ENCODE results near the gene CD180.

DNA sequence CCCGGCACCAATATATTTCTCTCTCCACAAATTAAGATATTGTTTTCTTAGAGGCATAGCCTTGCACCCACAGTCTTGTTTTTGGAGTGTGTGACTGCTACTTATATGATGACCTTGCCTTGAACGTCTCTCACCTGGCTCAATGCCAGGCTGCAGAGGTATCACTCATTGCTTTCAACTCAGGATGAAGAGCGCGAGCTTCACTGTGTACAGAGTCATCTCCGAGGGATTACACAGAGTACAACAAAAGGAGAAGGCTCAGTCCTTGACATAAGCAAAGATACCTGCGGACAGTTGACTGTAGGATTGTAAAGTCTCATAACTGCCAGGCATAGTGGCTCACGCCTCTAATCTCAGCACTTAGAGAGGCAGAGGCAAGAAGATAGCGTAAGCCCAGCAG is 53.8 kb downstream of the CD180 start:
- TF ChIP-seq, protein P1, sequence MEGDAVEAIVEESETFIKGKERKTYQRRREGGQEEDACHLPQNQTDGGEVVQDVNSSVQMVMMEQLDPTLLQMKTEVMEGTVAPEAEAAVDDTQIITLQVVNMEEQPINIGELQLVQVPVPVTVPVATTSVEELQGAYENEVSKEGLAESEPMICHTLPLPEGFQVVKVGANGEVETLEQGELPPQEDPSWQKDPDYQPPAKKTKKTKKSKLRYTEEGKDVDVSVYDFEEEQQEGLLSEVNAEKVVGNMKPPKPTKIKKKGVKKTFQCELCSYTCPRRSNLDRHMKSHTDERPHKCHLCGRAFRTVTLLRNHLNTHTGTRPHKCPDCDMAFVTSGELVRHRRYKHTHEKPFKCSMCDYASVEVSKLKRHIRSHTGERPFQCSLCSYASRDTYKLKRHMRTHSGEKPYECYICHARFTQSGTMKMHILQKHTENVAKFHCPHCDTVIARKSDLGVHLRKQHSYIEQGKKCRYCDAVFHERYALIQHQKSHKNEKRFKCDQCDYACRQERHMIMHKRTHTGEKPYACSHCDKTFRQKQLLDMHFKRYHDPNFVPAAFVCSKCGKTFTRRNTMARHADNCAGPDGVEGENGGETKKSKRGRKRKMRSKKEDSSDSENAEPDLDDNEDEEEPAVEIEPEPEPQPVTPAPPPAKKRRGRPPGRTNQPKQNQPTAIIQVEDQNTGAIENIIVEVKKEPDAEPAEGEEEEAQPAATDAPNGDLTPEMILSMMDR (IDR thresholded peaks at IDR 0.05), result no peak
- TF ChIP-seq TCF7L2 (IDR thresholded peaks at IDR 0.05; ENCODE audit: low read depth, low read length), result no peak
- TF ChIP-seq, protein P2, sequence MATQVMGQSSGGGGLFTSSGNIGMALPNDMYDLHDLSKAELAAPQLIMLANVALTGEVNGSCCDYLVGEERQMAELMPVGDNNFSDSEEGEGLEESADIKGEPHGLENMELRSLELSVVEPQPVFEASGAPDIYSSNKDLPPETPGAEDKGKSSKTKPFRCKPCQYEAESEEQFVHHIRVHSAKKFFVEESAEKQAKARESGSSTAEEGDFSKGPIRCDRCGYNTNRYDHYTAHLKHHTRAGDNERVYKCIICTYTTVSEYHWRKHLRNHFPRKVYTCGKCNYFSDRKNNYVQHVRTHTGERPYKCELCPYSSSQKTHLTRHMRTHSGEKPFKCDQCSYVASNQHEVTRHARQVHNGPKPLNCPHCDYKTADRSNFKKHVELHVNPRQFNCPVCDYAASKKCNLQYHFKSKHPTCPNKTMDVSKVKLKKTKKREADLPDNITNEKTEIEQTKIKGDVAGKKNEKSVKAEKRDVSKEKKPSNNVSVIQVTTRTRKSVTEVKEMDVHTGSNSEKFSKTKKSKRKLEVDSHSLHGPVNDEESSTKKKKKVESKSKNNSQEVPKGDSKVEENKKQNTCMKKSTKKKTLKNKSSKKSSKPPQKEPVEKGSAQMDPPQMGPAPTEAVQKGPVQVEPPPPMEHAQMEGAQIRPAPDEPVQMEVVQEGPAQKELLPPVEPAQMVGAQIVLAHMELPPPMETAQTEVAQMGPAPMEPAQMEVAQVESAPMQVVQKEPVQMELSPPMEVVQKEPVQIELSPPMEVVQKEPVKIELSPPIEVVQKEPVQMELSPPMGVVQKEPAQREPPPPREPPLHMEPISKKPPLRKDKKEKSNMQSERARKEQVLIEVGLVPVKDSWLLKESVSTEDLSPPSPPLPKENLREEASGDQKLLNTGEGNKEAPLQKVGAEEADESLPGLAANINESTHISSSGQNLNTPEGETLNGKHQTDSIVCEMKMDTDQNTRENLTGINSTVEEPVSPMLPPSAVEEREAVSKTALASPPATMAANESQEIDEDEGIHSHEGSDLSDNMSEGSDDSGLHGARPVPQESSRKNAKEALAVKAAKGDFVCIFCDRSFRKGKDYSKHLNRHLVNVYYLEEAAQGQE (IDR thresholded peaks at IDR 0.05; ENCODE audit: insufficient read depth in 1 of 2, low read depth in 2 of 2, low read length in 1 of 2), result no peak
- TF ChIP-seq POLR2AphosphoS5 (IDR thresholded peaks at IDR 0.05; ENCODE audit: low read depth, low read length), result no peak
